Skin of body (tissue), 2 donors: Measurements from ENCODE around the gene PTPRZ1. TPM values are rescaled to one million over a fixed set of nuclear protein-coding genes. Genes with fewer than 3 reads are reported as not detected.

ENCODE experiments used
- DNase-seq: peaks from one replicate; lab custom pipeline; 2025; lab: John Stamatoyannopoulos, UW
- total RNA-seq: library from RNA; depleted of rRNA; stranded (reverse); fragments of >200 nt; gene quantifications from one replicate; pipeline ENCODE4 v1.2.3, GENCODE V29; 2014

PTPRZ1 gene
- total RNA-seq, 1 donor from 2014 or later: 47.6 TPM

- no peak for DNase-seq
These were observed 17.9 kb downstream of the PTPRZ1 start for GRCh38 chr7:121890833-121891232.

- DNase-seq: no peak
These were observed 18.8 kb downstream of the PTPRZ1 start for GRCh38 chr7:121891731-121892130.

GRCh38 chr7:121901026-121901425, 28.1 kb downstream of the PTPRZ1 start:
- peak; percentile 27 for DNase-seq

- no peak for DNase-seq
These were observed 31.2 kb downstream of the PTPRZ1 start for GRCh38 chr7:121904120-121904519.

- DNase-seq: no peak
These were observed 35.1 kb downstream of the PTPRZ1 start for GRCh38 chr7:121908042-121908441.

- DNase-seq: peak; percentile 13
These were observed 36.9 kb downstream of the PTPRZ1 start for GRCh38 chr7:121909716-121910345.

- no peak for DNase-seq
These were observed 41.1 kb downstream of the PTPRZ1 start for GRCh38 chr7:121913947-121914675.

- DNase-seq: no peak
These were observed 41.8 kb downstream of the PTPRZ1 start for GRCh38 chr7:121914676-121915279.

GRCh38 chr7:121916211-121916610, 43.2 kb downstream of the PTPRZ1 start:
- no peak for DNase-seq

- no peak for DNase-seq
These were observed 47.0 kb downstream of the PTPRZ1 start for GRCh38 chr7:121919986-121920385.

GRCh38 chr7:121924269-121925186, 51.6 kb downstream of the PTPRZ1 start:
- no peak for DNase-seq

- DNase-seq: no peak
These were observed 58.4 kb downstream of the PTPRZ1 start for GRCh38 chr7:121931149-121931902.

GRCh38 chr7:121932768-121933167, 59.8 kb downstream of the PTPRZ1 start:
- DNase-seq: no peak

GRCh38 chr7:121936951-121937623, 64.1 kb downstream of the PTPRZ1 start:
- DNase-seq: no peak

GRCh38 chr7:121938429-121938996, 65.6 kb downstream of the PTPRZ1 start:
- no peak for DNase-seq

- no peak for DNase-seq
These were observed 68.0 kb downstream of the PTPRZ1 start for GRCh38 chr7:121940918-121941317.

- DNase-seq: no peak
These were observed 68.9 kb downstream of the PTPRZ1 start for GRCh38 chr7:121941830-121942229.

- no peak for DNase-seq
These were observed 72.1 kb downstream of the PTPRZ1 start for GRCh38 chr7:121945066-121945465.

- DNase-seq: no peak
These were observed 72.7 kb downstream of the PTPRZ1 start for GRCh38 chr7:121945480-121946236.
